Anterior cingulate cortex (tissue), 58 donors: ENCODE results near the gene TAS2R4.
"Not testable (repeated sequence)": the region's sequence is repeated elsewhere in the genome, so short reads cannot be mapped to it uniquely, and the experiment has no call there.

Experiments
- DNase-seq, 58 donors: peaks; one replicate each; lab custom pipeline; 2025; lab: John Stamatoyannopoulos, UW

The TAS2R4 gene

DNA sequence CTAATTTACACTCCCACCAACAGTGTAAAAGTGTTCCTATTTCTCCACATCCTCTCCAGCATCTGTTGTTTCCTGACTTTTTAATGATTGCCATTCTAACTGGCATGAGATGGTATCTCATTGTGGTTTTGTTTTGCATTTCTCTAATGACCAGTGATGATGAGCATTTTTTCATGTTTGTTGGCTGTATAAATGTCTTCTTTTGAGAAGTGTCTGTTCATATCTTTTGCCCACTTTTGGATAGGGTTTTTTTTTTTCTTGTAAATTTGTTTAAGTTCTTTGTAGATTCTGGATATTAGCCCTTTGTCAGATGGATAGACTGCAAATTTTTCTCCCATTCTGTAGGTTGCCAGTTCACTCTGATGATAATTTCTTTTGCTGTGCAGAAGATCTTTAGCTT, 46.0 kb downstream of the TAS2R4 start:
- not testable (repeated sequence) for DNase-seq
